HUES6 (cell line): Measurements from ENCODE around the gene CELF5.
"Not testable (repeated sequence)": the region's sequence is repeated elsewhere in the genome, so short reads cannot be mapped to it uniquely, and the experiment has no call there.

Source experiments
- H3K27ac ChIP-seq: 2 replicates; pipeline ENCODE4 v1.7.0; 2013; ENCODE audit warnings: low read depth, mild to moderate bottlenecking, low read length, inconsistent platforms
- H3K27me3 ChIP-seq: 2 replicates; pipeline ENCODE4 v1.6.1; 2013; ENCODE audit warnings: low read length; ENCODE audit not compliant: control insufficient read depth, insufficient read depth
- H3K36me3 ChIP-seq: 2 replicates; pipeline ENCODE4 v1.6.1; 2013; ENCODE audit warnings: low read length; ENCODE audit not compliant: control insufficient read depth, insufficient read depth
- H3K4me1 ChIP-seq: 2 replicates; pipeline ENCODE4 v1.6.1; 2013; ENCODE audit warnings: low read length; ENCODE audit not compliant: control insufficient read depth, insufficient read depth
- H3K4me3 ChIP-seq: 2 replicates; pipeline ENCODE4 v1.5.1; 2013; ENCODE audit warnings: low read depth, low read length
- H3K9ac ChIP-seq: one replicate; pipeline ENCODE4 v1.6.1; 2013; ENCODE audit warnings: mild to moderate bottlenecking, low read length
- H3K9me3 ChIP-seq: 2 replicates; pipeline ENCODE4 v1.6.1; 2013; ENCODE audit warnings: low read depth, low read length; ENCODE audit not compliant: control insufficient read depth, insufficient read depth

CELF5 gene

DNA sequence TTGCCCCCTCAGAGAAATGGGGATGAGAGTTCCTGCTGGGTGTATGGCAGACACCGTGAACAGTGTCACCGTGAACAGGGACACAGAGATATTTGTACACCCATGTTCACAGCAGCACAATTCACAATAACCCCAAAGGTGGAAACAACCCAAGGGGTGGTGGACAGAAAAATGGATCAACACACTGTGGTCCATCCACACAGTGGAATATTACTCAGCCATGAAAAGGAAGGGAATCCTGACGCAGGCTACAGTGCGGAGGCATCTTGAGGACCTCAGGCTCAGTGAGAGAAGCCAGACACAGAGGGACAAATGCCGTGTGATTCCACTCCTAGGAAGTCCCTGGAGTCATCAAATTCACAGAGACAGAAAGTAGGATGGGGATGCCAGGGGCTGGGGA, 7.6 kb upstream of the CELF5 start:
- no peaks in the 10 kb centered on the region for H3K9me3 ChIP-seq
- H3K27ac ChIP-seq: no peak overlapping the region
- no peaks in the 10 kb centered on the region for H3K27me3 ChIP-seq
- H3K36me3 ChIP-seq: 0 out of 2 replicates have a peak, but pooled peaks cover 4% of the 10 kb centered on the region
- no peak overlapping the region for H3K4me3 ChIP-seq
- no peaks in the 10 kb centered on the region for H3K4me1 ChIP-seq
- H3K9ac ChIP-seq: no peak overlapping the region

DNA sequence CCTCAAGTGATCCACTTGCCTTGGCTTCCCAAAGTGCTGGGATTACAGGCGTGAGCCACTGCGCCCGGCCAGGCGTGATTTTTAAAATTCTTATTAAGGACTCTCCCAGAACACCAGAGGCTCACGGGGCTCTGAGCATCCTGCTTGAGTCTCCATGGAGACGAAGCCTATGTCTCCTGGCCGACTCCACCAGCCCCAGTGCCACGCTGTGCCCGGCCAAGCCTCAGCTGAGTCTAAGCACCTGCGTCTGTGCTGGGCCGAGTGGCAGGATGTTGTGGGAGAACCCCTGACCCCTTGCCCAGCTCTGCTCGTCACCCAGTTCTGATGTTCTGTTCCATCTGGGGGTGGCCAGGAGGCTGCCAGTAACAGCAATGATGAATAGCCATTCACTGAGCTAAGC, 3.9 kb upstream of the CELF5 start:
- Histone ChIP-seq H3K27ac (no peak overlapping the region), H3K27me3 (peaks cover 3% of the 10 kb centered on the region; the same call in 1 of the 2 replicates), H3K4me1 (no peaks in the 10 kb centered on the region), H3K36me3 (0 out of 2 replicates have a peak, but pooled peaks cover 4% of the 10 kb centered on the region), H3K9ac (no peak overlapping the region), H3K4me3 (no peak overlapping the region), H3K9me3 (no peaks in the 10 kb centered on the region)

DNA sequence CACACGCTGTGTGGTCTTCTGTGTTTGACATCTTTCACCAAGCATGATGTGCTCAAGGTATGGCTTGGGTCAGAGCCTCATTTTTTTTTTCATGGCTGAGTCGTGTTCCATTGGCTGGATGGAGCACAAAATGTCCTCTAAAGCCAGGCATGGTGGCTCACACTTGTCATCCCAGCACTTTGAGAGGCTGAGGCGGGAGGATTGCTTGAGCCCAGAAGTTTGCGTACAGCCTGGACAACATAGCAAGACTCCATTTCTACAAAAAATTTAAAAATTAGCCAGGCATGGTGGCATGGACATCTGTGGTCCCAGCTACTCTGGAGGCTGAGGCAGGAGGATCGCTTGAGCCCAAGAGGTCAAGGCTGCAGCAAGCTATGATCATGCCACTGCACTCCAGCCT, 2.9 kb upstream of the CELF5 start:
- not testable (repeated sequence) for H3K27ac ChIP-seq, H3K9ac ChIP-seq
- H3K27me3 ChIP-seq: peaks cover 13% of the 10 kb centered on the region

DNA sequence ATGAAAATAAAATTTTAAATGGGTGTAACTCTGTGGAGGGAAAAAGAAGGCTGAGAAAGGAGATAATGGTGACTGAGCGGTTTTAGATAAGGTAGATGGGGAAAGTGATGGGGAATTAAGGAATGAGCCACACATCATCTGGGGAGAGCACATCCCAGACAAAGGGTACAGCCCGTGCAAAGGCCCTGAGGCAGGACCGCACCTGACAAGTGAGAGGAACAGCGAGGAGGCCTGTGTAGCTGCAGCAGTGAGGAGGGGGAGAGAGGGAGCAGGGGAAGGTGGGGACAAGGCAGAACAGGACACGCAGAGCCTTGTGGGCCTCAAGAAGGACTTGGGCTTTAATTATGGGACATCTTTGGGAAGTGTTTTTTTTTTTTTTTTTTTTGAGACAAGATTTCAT, 1.8 kb upstream of the CELF5 start:
- H3K9me3 ChIP-seq: no peaks in the 10 kb centered on the region
- no peak overlapping the region for H3K4me3 ChIP-seq
- 0 out of 2 replicates have a peak, but pooled peaks cover 3% of the 10 kb centered on the region for H3K4me1 ChIP-seq
- no peak overlapping the region for H3K9ac ChIP-seq
- H3K36me3 ChIP-seq: no peaks in the 10 kb centered on the region
- H3K27me3 ChIP-seq: peaks cover 24% of the 10 kb centered on the region
- no peak overlapping the region for H3K27ac ChIP-seq

More for the DNA sequence above, 2.9 kb upstream of the CELF5 start:
- H3K4me3 ChIP-seq, H3K4me1 ChIP-seq, H3K9me3 ChIP-seq, H3K36me3 ChIP-seq: not testable (repeated sequence)

DNA sequence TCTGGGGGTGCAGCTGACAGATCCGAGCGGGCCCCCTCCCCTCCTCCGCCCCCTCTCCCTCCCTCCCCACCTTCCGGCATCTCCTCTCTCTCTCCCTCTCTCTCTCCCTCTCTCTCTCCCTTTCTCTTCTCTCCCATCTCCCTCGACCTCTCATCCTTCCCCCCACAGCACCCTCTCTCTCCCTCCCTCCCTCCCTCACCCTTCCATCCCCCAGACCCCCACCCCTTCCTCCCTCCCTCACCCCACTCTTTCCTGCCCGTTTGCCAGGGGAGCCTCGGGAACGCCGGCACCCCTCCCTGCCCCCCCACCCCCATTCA, 666 bp downstream of the CELF5 start:
- Histone ChIP-seq H3K9ac (no peak overlapping the region), H3K27ac (no peak overlapping the region), H3K36me3 (no peaks in the 10 kb centered on the region), H3K9me3 (no peaks in the 10 kb centered on the region), H3K4me3 (no peak overlapping the region), H3K4me1 (peaks cover 7% of the 10 kb centered on the region; the same call in 1 of the 2 replicates), H3K27me3 (peaks cover 46% of the 10 kb centered on the region)

DNA sequence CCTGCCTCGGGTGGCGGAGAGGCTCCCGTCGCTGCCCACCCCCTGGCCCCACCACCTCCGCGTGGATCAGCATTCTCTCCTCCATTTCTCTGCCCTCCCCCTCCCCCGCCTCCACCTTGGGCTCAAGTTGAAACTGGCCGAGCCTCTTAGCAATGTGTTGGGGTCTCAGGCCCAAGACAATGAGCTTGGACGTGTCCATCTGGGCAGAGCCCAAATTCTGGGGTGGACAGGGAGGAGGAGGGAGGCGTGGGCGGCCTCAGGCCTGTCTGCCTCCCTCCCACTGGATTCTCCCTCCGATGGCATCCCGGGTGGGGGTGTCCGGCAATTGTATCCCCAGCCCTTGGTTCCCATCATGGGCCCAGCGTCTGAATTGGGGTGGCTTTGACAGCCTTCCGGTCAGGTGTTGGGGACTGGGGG, 1.2 kb downstream of the CELF5 start:
- Histone ChIP-seq H3K9ac (no peak overlapping the region), H3K27me3 (peaks cover 51% of the 10 kb centered on the region), H3K36me3 (no peaks in the 10 kb centered on the region), H3K9me3 (no peaks in the 10 kb centered on the region), H3K27ac (no peak overlapping the region), H3K4me3 (peak overlapping the region; percentile 44), H3K4me1 (peaks cover 7% of the 10 kb centered on the region; the same call in 1 of the 2 replicates)

DNA sequence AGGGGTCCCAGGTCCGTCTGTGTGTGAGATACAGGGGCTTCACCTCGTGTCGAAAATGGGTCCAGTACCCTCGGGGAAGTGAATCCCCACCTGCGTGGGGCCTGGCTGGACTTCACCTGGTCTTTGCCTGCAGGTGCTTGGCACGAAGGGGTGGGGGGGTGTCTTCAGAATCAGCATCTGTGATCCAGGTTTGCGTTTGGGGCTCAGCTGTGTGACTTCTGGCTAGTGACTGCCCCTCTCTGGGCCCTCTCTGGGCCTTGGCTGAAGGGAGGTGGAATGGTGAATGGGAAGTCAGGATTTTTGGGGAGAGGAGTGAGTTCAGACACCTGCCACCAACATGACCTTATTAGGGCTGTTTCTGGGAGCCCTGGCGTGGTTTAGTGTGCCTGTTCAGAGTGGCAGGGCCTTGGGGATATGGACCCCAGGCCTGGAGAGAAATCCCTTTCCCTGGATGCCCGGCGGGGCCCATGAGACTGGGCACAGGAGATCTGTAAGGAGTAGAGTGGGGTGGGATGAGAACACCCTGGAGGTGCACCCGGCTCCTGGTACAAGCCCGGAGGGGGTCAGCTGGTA, 2.7 kb downstream of the CELF5 start:
- Histone ChIP-seq H3K36me3 (no peaks in the 10 kb centered on the region), H3K4me1 (peaks cover 7% of the 10 kb centered on the region; the same call in 1 of the 2 replicates), H3K27me3 (peaks cover 58% of the 10 kb centered on the region), H3K9me3 (no peaks in the 10 kb centered on the region), H3K27ac (no peak overlapping the region), H3K4me3 (no peak overlapping the region), H3K9ac (no peak overlapping the region)

DNA sequence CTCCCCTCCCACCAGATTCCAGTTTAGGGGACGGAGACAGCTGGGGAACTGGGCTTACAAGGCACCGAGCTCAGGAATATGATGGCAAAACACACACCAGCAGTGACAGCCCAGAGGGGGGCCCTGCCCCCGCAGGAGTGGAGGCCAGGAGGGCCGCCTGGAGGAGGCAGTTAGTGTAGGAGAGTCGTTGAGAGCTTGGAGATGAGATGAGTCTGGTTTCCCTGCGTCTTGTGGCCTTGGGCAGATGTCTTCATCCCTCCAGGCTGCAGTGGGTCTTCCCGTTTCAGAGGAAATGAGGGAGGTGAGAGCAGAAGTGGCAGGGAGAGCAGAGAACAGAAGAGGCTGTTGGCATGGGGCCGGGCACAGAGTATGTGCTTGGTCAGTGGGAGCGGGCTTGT, 4.9 kb downstream of the CELF5 start:
- no peaks in the 10 kb centered on the region for H3K9me3 ChIP-seq
- no peak overlapping the region for H3K4me3 ChIP-seq
- peaks cover 62% of the 10 kb centered on the region for H3K27me3 ChIP-seq
- no peaks in the 10 kb centered on the region for H3K36me3 ChIP-seq
- H3K4me1 ChIP-seq: peaks cover 7% of the 10 kb centered on the region; the same call in 1 of the 2 replicates
- H3K9ac ChIP-seq: no peak overlapping the region
- H3K27ac ChIP-seq: no peak overlapping the region

DNA sequence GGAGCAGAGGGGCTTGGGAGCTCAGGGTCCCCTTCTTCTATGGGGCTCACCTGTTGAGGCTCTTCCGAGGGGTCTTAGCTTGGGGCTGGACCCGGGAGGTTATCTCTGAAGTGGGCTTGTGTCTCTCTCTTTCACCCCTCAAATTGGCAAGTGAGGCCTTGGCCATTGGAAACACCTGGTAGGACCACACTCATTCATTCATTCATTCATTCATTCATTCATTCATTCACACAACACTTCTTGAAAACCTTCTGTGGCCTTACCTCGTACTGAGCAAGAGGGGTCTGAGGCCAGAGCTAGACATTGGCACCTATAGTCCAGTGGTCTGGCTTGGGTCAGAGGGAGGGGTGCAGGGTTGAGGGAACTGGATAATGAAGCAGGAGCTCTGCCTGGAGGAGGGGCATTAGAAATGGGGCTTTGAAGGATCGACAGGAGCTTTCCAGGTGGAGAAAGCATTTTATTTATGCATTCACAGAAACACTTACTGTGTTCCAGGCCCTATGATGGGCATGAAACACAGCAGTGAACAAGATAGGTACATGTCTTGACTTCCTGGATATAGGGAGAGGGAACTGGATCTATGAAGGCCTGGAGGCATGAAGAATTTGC, 5.5 kb downstream of the CELF5 start:
- Histone ChIP-seq H3K4me3 (no peak overlapping the region), H3K27ac (no peak overlapping the region), H3K9ac (no peak overlapping the region), H3K9me3 (no peaks in the 10 kb centered on the region), H3K36me3 (no peaks in the 10 kb centered on the region), H3K4me1 (peaks cover 7% of the 10 kb centered on the region; the same call in 1 of the 2 replicates), H3K27me3 (peaks cover 64% of the 10 kb centered on the region)

DNA sequence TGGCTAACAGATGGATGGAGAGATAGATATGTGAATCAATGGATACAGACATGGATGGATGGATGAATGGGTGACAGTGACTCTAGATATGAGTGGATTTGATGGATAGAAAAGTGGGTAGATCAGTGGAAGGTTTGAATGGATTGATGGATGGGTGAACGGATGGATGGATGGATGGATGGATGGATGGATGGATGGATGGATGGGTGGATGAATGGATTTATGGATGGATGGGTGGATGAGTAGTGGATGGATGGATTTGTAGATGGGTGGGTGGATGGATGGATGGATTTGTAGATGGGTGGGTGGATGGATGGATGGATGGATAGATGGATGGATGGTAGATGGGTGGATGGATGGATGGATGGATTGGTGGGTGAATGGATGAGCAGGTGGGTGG, 6.8 kb downstream of the CELF5 start:
- H3K4me3 ChIP-seq: no peak overlapping the region
- no peak overlapping the region for H3K9ac ChIP-seq
- H3K4me1 ChIP-seq: peaks cover 4% of the 10 kb centered on the region; the same call in 1 of the 2 replicates
- no peaks in the 10 kb centered on the region for H3K36me3 ChIP-seq
- H3K9me3 ChIP-seq: no peaks in the 10 kb centered on the region
- H3K27me3 ChIP-seq: peaks cover 54% of the 10 kb centered on the region; the same call in 1 of the 2 replicates
- no peak overlapping the region for H3K27ac ChIP-seq

DNA sequence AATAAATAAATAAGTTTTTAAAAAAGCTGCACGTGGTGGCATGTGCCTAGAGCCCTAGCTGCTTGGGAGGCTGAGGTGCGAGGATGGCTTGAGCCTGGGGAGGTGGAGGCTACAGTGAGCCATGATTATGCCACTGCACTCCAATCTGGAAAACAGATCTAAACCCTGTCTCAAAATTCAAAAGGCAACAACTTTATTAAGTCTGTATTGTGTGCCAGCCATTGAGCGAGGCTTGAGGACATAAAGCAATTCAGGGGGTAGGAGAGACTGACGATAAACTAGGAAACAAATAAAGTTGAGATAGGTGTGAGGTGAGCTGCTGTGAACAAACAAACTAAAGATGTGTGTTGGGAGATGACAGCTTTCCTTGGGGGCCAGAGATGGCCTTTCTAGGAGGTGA, 8.7 kb downstream of the CELF5 start:
- Histone ChIP-seq H3K27me3 (peaks cover 36% of the 10 kb centered on the region; the same call in 1 of the 2 replicates), H3K27ac (no peak overlapping the region)

More for the DNA sequence above, 8.7 kb downstream of the CELF5 start:
- Histone ChIP-seq H3K36me3 (no peaks in the 10 kb centered on the region), H3K4me3 (no peak overlapping the region), H3K9ac (no peak overlapping the region), H3K4me1 (peaks cover 2% of the 10 kb centered on the region; the same call in 1 of the 2 replicates), H3K9me3 (no peaks in the 10 kb centered on the region)
